GOT3 (cell line): ENCODE data around the gene NBAS.

ENCODE experiments used
- DNase-seq: peaks from one replicate; lab custom pipeline; 2025; ENCODE audit warnings: mixed read lengths; lab: John Stamatoyannopoulos, UW

Gene NBAS

DNA sequence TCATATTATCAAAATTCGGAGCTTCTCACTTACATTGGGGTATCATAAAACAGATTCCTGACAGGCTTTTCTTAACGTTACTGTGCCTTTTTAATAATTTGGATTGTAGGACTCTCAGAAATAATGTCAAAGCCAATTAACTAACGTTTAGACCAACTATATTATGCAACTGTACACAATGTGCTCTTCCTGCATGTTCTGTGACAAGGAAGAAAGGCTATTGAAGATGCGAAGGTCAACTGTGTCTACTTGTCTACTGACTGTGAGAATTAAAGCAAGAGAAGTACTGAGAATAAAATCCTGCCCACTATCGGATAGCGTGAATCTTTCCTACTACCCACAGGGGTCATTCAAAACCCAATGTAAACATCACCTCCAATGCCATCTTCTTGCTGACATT, 393.0 kb downstream of the NBAS start:
- DNase-seq = no peak

DNA sequence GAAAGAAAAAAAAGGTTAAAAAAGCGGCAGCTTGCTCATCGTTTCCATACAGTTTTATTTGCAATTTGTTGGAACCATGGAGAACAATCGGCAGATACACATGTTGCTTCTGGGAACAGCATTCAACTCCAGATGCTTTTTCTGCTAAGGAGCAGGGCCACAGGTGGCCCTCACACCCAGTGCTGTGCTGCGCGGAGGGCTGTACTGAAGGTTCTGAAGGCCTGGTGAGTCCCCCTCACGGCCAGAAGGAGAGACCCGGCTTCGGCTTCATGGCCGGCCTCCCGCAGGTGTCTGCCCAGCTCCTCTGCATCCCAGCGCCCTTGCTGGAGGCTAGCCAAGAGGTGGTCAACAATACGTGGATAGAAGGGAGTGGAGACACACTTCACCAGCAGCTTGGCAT, 394.3 kb downstream of the NBAS start:
- DNase-seq = no peak

DNA sequence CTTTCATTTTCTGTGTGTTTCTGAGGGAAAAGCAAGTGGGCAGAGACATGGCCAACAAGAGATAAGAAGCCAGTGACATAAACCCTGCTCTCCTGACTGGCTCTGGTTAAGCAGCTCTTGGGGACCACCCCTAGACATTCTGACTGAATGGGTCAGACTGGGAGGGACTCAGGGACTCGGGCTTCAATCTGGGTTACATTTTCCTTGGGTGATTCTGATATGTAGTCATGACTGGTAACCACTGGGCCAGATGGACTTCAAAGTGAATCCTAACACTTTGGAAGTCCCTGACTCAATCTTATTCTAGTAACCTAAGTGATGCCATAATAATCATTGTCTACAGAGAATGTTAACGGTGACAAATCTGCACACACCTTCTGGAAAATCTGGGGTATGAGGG, 397.8 kb downstream of the NBAS start:
- DNase-seq = no peak

DNA sequence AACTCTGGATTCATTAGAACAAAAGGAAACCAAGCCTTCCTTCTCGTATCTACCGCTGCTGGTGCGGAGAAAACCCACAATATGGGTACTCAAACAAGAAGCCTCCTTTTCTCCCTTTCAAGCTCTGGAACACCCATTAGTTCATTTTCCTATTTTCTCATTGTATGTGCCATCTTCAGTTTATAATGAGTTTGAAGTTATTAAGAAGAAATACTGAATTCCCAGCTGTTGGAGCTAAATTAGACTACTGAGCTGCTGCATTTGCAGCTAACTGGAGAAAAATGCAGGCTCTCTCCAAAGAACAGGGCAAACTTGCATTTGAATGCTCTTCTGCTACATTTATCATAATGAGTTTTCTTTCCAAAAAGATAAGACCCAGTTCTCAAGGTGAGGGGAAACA, 398.5 kb downstream of the NBAS start:
- DNase-seq = no peak

DNA sequence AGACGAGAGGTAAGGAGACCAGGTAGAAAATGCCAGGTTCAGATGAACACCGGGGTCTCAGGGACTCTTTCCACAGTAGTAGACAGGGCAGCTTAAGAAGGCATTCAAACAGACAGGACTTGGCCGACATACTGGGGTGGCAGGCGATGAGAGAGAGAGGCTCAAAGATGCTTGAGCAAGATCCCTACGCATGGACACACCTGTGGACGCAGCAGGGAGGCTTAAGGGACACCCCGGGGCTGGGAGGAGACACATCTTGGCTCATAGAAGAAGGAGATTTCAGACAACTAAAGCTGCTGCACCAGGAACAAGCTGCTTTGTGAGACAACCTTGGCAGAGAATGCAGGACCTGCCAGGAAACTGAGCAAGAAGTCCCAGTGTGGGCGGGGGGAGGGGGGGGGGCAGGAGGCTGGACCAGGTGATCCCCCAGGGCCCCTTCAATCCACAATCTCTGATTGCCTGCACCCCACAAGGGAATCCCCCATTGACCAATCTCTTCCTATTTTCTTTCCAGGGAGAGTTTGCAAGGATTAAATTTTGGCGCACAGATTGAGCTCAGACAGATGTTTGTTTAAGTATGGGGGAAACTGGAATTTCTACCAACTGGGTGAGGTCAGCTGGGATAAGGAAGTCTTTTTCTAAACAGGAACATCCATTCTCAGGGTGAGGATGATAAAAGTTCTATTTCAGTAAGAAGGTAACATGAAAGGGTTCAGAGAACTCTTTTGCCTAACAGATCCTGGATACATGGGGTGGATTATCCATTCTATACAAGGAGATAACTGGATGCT, 400.7 kb downstream of the NBAS start:
- no peak for DNase-seq

DNA sequence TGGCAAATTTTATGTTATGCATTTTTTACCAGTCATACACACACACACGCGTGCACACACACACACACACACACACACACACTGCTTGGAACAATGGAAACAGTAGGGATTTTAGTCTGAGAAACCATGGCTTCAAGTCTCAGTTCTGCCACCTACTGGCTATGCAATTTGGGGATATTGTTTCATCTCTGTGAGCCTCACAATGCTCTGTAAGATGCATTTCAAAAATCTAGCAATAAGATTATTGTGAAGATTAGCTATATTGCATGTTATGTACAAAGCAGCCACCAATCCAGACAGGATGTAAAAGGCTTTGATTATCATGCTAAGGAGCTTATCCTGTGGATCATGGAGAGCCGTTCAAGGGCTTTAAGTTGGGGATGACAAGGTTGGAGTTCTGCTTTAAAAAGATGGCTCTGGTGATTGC, 401.4 kb downstream of the NBAS start:
- no peak for DNase-seq

DNA sequence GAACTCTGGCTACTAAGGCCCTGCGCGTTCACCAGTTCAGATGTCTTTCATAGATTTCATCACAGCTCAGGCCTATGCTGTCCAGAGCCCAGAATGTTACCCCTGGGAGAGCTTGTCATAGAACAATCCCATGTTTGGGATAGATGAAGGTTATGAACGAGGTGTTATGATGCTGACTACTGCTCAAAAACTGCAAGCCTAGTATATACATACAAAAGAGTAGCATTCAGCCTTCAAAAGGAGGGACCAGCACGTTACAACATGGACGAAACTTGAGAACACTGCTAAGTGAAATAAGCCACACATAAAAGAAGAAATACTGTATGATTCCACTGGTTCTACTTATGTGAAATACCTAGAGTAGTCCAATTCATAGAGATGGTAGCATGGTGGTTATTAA, 401.9 kb downstream of the NBAS start:
- DNase-seq = no peak

DNA sequence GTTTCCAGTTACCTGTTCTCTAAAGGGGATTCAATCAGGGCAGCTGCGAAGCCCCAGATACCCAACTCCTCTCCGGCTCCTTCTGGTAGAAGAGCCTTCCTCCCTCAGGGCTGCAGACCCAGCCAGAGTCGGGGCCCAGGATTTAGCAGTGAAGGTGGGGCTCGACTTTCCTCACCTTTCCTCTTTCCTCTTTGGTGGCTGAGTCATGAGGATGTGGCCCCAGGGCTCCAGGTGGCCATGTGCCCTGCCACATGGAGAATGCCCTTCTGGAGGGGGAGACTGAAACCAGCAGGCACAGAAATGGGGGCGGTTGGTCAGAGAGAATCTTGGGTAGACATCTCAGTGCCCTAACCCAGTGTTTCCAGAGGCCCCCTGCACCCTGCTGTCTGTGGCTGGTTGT, 402.6 kb downstream of the NBAS start:
- DNase-seq = no peak

DNA sequence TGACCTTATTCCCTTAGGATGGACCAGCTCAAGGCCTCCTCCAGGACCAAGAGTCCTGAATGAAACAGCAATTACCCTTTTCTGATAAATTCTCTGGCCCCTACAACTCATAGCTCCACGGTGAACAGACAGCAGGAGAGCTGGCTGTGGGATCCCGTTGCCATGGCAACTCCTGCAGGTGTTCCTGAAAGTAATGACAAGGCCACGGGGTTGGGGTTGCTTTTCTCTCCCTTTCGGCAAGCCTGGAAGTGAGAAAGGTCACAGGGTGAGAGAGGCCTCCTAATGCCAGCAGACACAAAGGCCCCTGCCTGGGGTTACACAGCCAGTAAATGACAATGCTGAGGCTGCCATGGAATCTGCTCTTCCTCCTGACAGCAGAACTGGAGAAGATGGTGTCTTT, 403.0 kb downstream of the NBAS start:
- DNase-seq = no peak

DNA sequence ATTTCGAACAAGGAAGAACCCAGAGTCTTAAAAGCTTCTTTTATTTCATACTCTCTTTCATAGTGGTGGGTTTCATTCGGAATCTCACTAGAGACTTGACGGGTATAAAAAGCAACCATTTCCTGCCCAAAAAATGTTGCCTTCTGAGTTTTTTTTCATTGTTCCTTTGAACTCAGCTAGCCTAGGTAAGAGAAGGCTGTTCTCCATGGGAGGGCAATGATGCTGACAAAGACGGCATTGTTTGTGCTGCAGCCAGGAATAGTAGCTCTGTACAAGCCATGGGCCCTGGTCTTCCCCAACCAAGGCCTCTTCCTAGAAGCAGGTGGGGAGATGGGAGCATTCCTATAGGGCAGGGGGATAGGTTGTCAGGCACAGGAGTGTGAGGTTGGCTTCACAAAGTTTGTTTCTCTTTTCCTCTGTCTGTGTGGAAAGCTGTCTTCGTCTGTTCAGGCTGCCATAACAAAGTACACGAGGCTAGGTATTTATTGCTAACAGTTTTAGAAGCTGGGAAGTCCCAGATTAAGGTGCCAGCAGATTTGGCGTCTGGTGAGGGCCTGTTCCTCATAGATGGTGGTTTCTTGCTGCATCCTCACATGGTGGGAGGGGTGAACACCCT, 405.1 kb downstream of the NBAS start:
- DNase-seq = no peak

DNA sequence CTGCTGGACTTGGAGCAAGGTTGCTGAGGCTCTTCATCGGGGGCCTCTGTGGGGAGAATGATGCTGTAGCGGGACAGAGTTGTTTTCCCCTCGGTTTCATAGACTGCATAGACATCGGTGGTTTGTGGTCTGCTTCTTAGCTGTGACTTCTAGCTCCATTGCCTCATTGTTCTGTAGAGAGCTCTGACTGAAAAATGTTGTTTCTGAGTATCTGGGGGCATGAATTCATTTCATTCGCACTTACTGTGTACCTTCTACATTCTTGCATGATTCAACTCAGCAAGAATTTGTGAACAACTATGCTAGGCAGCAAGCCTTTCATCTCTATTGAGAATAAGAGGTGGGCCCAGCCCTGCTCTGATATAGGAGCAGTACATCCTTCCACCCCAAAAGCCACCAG, 406.8 kb downstream of the NBAS start:
- no peak for DNase-seq

DNA sequence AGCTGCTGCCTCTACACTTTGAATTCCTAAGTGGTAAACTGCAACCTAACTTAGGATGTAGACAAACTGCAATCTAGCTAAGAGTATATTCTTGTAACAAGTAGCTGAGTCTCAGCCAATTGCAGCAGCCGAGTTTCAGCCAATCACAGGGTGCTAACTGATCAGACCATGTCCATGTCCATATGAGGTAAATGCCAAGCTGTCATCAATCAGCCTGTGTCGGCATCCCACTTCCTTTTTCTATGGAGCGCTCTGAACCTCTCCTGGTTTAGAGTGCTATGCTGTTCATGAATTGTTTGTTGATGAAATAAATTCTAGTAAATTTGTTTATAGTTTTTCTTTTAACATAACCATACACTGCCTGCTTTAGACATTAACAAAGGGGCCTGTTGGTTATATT, 408.8 kb downstream of the NBAS start:
- no peak for DNase-seq

DNA sequence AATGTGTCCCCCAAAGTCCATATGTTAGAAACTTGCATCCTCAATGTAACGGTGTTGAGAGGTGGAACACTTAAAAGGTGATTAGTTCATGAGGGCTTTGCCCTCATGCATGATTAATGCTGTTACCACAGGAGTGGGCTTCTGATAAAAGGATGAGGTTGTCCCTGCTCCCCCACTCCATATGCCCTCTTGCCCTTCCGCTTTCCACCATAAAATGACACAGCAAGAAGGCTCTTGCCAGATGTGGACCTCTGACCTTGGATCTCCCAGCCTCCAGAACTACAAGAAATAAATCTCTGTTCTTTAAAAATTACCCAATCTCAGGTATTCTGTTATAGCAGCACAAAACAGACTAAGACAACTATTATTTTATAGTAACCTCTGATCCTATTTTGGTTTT, 412.1 kb downstream of the NBAS start:
- DNase-seq = no peak

DNA sequence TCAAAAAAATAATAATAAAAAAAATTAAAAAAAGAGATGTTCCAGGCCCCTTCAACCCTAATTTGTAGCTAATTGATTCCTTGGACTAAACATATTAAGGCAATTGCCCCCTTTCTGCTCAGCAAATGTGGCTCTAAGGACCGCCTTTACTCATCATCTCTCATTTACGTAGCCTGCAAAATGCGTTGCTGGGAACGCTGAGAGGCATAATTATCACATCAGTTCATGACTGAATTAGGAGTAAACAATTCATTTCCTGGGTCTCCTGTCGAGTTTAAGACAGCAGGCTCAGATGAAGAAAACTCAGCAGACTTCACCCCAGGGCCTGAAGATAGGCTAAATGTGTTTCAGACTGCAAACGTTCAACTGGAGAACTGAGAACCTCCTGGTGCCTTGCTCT, 413.5 kb downstream of the NBAS start:
- DNase-seq = no peak

DNA sequence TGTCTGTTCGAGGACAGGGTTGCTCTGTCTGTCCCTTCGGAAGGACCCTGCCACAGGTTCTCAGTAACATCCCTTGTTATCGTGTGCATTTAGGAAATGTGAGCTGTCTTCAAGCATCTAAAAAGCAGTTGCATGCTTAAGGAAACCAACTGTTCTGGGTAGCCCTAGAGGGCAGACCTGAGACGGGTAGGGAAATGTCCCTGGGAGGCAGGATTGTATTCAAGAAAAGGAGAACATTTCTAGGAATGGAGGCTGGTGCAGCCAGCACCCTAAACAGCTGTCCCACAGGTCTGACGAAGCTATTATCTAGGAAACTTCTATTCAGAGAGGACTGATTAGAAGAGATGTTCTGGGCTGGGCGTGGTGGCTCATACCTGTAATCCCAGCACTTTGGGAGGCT, 414.2 kb downstream of the NBAS start:
- no peak for DNase-seq

DNA sequence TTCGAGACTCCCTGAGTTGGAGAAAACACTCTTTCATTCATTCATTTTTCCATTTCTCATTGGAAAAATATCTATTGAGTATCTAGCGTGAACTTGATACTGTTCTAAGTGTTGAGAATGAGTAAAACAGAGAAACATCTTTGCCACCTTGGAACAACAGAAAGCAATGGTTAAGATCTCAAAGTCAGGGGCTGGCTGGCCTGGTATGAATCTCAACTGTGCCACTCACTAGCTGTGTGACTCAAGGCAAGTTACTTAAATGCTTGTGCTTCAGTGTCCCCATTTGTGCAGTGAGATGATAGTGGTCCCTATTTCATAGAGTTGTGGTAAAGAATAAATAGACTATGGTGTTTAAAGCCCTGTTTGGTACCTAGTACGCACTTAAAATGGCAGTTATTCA, 415.2 kb downstream of the NBAS start:
- no peak for DNase-seq

DNA sequence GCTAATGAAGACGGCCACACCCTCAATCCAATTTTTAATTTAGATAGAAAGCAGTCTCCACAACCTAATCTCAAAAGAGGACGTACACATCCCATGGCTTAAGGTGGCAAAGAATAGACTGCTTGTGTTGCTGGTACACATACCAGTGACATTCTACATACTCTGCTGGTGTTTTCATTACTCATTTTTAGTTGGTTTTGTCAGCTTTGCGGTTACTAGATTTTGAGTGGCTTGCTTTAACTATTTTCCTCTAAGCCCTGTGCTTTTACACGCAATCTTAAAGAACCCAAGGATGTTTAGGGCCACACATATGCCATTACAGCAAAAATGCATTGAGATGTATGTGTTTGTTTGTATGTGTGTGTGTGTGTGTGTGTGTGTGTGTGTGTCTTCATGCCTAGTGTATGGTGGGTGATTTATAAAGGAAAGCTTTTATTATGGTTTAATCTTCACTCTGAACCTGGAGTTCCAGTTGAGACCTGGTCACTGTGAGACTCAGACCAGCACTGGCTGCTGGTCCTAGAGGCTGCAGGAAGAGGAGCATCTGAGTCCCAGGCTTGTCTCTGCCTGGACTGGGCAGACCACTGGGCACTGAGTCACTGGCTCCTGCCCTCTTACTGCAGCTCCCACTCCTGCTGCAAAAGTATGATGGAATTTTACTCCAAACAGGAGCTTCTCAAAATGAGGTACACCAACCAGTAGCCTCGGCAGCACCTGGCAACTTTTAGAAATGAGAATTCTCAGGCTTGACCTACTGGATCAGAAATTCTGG, 415.9 kb downstream of the NBAS start:
- no peak for DNase-seq

DNA sequence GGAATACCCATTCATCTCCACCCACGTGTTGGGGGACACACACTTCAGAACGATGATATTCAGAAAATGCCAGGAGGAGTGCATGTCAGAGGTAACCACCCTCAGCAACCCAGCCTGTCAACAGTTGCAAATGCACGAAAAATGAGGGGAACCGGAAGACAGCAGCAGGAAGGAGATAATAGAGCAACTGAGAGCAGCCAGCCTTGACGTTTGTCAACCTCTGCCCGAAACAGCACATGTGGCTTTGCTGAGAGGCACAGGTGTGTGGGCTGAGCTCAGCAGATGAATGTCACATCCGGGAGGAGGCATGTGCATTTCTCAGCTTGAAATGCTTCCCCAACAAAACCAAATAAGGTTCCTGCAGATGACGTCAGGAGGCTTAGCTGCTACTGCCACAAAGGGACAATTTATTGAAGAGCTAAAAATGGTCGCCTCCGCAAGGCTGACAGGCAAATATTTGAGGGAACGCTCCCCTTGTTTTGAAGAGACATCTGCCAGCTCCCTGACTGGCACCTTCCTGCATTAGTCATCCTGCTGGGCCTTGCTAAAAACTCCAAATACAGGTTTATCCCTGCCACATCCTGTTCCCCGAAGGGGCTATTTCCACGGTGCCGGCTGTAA, 419.0 kb downstream of the NBAS start:
- DNase-seq = no peak

DNA sequence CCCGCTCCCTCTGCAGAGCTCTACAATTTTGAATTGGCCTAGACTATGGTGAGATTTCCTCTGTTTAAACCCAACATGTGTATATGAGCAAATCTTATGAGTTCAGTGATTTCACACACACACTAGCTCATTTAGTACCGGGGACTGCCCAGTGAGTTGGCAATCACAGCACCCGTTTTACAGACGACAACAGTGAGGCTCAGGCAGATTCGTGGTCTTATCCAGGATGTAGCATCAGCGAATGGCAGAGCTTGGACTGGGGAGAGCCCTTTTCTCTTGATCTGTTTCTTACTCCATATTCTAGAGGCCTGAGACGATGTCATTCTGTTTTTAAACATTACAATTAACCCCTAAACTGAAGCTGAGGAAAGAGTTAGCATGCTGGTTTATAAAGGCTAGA, 419.9 kb downstream of the NBAS start:
- DNase-seq = no peak

DNA sequence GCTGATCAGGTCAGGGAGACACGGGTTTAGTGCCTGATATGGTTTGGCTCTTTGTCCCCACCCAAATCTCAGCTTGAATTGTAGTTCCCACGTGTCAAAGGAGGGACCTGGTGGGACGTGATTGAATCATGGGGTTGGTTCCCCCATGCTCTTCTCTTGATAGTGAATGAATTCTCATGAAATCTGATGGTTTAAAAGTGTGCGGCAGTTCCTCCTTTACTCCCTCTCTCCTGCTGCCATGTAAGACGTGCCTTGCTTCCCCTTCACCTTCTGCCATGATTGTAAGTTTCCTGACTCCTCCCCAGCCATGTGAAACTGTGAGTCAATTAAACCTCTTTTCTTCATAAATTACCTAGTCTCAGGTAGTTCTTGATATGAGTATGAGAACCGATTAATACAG, 424.5 kb downstream of the NBAS start:
- DNase-seq = no peak

DNA sequence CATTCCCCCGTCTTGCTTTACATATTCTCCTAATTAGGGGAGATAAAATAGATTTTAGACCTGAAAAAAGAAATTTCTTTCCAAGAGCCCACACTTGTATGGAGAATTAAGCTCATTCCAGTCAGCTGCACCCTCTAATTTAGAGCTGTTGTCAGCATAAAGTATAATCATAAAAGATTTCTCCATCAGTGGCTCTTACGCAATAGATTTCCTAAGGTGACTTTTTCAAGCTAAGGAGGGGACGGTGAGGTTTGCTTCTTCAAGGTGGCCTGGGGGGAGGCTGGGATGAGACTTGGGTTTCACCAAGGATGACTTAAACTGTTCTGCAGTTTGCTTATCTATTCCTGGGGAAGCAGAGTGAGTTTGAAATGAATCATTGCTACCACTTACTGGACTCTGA, 426.2 kb downstream of the NBAS start:
- DNase-seq = no peak

DNA sequence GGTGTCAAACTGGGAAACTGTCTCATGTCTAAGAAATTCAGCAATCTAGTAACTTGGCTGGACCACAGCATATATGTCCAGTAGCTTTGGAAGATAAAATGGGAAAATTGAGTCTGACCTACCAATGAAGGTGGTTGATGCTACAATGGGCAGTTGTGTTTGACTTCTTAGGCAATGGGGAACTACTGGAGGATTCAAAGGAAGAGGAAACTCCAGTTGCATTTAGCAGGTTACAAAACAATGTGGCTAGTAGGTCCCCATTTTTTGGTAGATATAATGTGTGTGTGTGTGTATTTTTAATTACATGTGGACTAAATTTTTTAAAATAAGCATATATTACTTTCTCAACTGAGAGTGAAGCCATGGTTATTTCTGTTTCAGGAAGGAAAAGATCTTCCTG, 427.7 kb downstream of the NBAS start:
- DNase-seq = no peak

DNA sequence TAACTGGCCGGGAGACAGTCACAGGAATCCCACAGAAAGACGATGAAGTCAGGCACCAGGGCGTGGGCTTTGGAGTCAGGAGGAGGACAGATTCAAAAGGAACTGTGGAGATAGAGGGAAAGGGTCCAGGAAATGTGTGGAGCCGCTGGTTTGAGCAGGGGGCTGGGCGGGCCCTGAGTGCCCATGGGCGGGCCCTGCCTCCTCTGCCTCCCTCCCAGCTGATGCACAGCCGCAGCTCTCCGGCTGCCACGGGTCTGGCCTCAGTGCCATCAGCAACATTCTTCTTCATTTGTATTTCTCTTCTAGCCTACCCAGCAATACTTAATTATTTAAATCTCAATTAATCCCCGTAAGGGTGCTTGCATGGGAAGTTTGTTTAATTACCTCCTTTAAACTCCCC, 432.3 kb downstream of the NBAS start:
- DNase-seq = no peak
